Measurements from ENCODE around the gene PDE2A. TPM values are rescaled to one million over a fixed set of nuclear protein-coding genes. Genes with fewer than 3 reads are reported as not detected.

Gene PDE2A
- total RNA-seq, 1 donor from 2014 or later: 403 TPM

GRCh38 chr11:72704783-72705265, 30.6 kb upstream of the PDE2A start:
- H3K4me3 ChIP-seq: no peak overlapping the region
- intact Hi-C loops (cut with DNase I): no loop called here
- no peak overlapping the region for H3K27ac ChIP-seq
- TF ChIP-seq CTCF (IDR thresholded peaks at IDR 0.05): no peak
- no peaks in the 10 kb centered on the region for H3K9me3 ChIP-seq
- H3K27me3 ChIP-seq: no peaks in the 10 kb centered on the region
- peaks cover 71 to 76% of the 10 kb centered on the region in 2 donors for H3K36me3 ChIP-seq
- peaks cover 0 to 12% of the 10 kb centered on the region in 2 donors for H3K4me1 ChIP-seq
- DNase-seq (ENCODE audit: low spot score in 2 of 2): no peak

GRCh38 chr11:72704028-72704782, 30.0 kb upstream of the PDE2A start:
- no peaks in the 10 kb centered on the region for H3K9me3 ChIP-seq
- TF ChIP-seq CTCF (IDR thresholded peaks at IDR 0.05): peak in 1 of 3 experiments; percentile 3
- H3K27ac ChIP-seq: peak overlapping the region; percentile 32 to 63
- no peaks in the 10 kb centered on the region for H3K27me3 ChIP-seq
- intact Hi-C loops (cut with DNase I): no loop called here
- no peak overlapping the region for H3K4me3 ChIP-seq
- H3K4me1 ChIP-seq: peaks cover 0 to 12% of the 10 kb centered on the region in 2 donors
- DNase-seq (ENCODE audit: low spot score in 2 of 2): no peak
- H3K36me3 ChIP-seq: peaks cover 71 to 72% of the 10 kb centered on the region in 2 donors

GRCh38 chr11:72703267-72704008, 29.2 kb upstream of the PDE2A start:
- Histone ChIP-seq H3K27me3 (no peaks in the 10 kb centered on the region), H3K9me3 (no peaks in the 10 kb centered on the region), H3K27ac (peak overlapping the region; percentile 32 to 63), H3K4me3 (no peak overlapping the region), H3K4me1 (peaks cover 0 to 12% of the 10 kb centered on the region in 2 donors), H3K36me3 (peaks cover 72% of the 10 kb centered on the region in 2 donors)
- no peak for TF ChIP-seq CTCF (IDR thresholded peaks at IDR 0.05)
- peak in 1 of 2 donors; percentile 77 for DNase-seq (ENCODE audit: low spot score in 2 of 2)
- intact Hi-C loops (cut with DNase I): no loop called here

GRCh38 chr11:72702577-72703241, 28.5 kb upstream of the PDE2A start:
- Histone ChIP-seq H3K36me3 (peaks cover 72% of the 10 kb centered on the region in 2 donors), H3K4me1 (peaks cover 0 to 12% of the 10 kb centered on the region in 2 donors), H3K27ac (peak overlapping the region; percentile 32 to 63), H3K4me3 (no peak overlapping the region), H3K27me3 (no peaks in the 10 kb centered on the region), H3K9me3 (no peaks in the 10 kb centered on the region)
- intact Hi-C loops (cut with DNase I): no loop called here
- TF ChIP-seq CTCF (IDR thresholded peaks at IDR 0.05): no peak
- no peak for DNase-seq (ENCODE audit: low spot score in 2 of 2)

- no peak overlapping the region for H3K27ac ChIP-seq
- no peak for DNase-seq (ENCODE audit: low spot score in 2 of 2)
- intact Hi-C loops (cut with DNase I): no loop called here
- H3K9me3 ChIP-seq: no peaks in the 10 kb centered on the region
- peaks cover 72 to 73% of the 10 kb centered on the region in 2 donors for H3K36me3 ChIP-seq
- H3K27me3 ChIP-seq: no peaks in the 10 kb centered on the region
- no peak for TF ChIP-seq CTCF (IDR thresholded peaks at IDR 0.05)
- no peak overlapping the region for H3K4me3 ChIP-seq
- peaks cover 0 to 12% of the 10 kb centered on the region in 2 donors for H3K4me1 ChIP-seq
These were observed 27.9 kb upstream of the PDE2A start for GRCh38 chr11:72702096-72702495.
